Tibial artery (tissue), 4 donors: ENCODE results near the gene SPIC.

Experiments
- DNase-seq, 2 donors: peaks; one replicate each; pipeline ENCODE4 v3.0.0-alpha.2; 2019
- H3K27ac ChIP-seq, 2 donors: fragments of 200-600 bp; sonication (generic) in 1 of 2; 1 replicate in 1 of 2; 2 replicates in 1 of 2; pipeline ENCODE4 v1.5.1; 2018 to 2019; ENCODE audit warnings: mild to moderate bottlenecking in 1 of 2
- H3K27me3 ChIP-seq, 2 donors: fragments of 200-600 bp; sonication (generic) in 1 of 2; one replicate each; pipeline versions ENCODE4 v1.5.1 to v1.6.0; 2016 to 2019
- H3K36me3 ChIP-seq, 3 donors: fragments of 200-600 bp; sonication (generic) in 2 of 3; one replicate each; pipeline ENCODE4 v1.5.1; 2016 to 2019; ENCODE audit warnings: mild to moderate bottlenecking in 2 of 3
- H3K4me1 ChIP-seq, 4 donors: fragments of 200-600 bp; sonication (generic) in 2 of 4; 1 replicate in 3 of 4; 2 replicates in 1 of 4; pipeline ENCODE4 v1.5.1; 2016 to 2019
- H3K4me3 ChIP-seq, 2 donors: fragments of 200-600 bp; sonication (generic) in 1 of 2; 1 replicate in 1 of 2; 2 replicates in 1 of 2; pipeline ENCODE4 v1.5.1; 2018 to 2019; ENCODE audit warnings: mild to moderate bottlenecking in 2 of 2
- H3K9me3 ChIP-seq, 3 donors: fragments of 200-600 bp; sonication (generic) in 1 of 3; one replicate each; pipeline ENCODE4 v1.5.1; 2016 to 2019
- intact Hi-C: fragments of 100-400 bp; cut with DNase I; formaldehyde crosslinking; loops from one replicate; pipeline ENCODE4 v1.15.0; 2023; ENCODE audit warnings: low total_unique reads
- TF ChIP-seq, protein P1 (sequence below), 2 experiments: fragments of 200-600 bp in 1 of 2; fragments of 450-650 bp in 1 of 2; IDR thresholded peaks; one replicate each; pipeline ENCODE4 v1.5.1; 2017 to 2019; ENCODE audit warnings: antibody characterized with exemption in 2 of 2, mild to moderate bottlenecking in 1 of 2, moderate library complexity in 1 of 2

SPIC gene

DNA sequence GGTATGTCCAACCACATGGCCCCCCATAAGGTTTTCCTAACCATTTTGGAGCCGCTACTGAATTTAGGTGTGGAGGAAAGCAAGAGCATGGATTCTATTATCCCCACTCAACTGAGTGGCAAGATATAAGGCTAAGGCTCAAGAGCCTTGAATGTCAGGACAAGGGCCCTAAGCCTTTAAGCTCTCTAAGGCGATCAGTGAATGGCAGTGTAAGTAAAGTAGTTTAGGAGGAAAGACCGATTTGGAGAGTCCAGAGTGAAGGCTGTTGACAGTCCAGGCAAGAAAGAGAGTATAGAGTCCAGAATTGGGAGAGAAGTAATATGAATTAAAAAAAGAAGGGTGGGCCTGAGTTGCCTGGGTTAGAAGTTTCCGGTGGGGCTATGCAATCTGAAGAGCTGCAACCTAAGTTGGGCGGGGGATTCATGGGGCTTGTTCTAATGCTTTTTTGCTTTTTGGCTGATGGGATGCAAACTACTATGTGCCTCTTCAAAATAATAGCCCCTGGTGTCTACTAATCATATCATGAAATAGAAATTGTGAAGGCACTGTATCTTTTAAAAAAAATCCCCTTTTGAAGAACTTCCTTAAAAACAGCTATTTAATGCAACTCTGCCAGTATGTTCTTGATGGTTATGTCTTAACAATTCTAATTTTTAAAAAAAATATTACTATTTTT is at the start of gene SPIC:
SPIC (plus strand) TSS at position 626 of the 676 bp plus-strand sequence. CDS start 1,569 bp downstream, outside the sequence.
- H3K9me3 ChIP-seq = no peaks in the 10 kb centered on the region
- no peaks in the 10 kb centered on the region for H3K4me1 ChIP-seq
- no peaks in the 10 kb centered on the region for H3K27me3 ChIP-seq
- no peak for DNase-seq
- no peak within 1 kb of the TSS for H3K27ac ChIP-seq
- no peaks in the 10 kb centered on the region for H3K36me3 ChIP-seq
- no peak within 1 kb of the TSS for H3K4me3 ChIP-seq
- TF ChIP-seq, protein P1, sequence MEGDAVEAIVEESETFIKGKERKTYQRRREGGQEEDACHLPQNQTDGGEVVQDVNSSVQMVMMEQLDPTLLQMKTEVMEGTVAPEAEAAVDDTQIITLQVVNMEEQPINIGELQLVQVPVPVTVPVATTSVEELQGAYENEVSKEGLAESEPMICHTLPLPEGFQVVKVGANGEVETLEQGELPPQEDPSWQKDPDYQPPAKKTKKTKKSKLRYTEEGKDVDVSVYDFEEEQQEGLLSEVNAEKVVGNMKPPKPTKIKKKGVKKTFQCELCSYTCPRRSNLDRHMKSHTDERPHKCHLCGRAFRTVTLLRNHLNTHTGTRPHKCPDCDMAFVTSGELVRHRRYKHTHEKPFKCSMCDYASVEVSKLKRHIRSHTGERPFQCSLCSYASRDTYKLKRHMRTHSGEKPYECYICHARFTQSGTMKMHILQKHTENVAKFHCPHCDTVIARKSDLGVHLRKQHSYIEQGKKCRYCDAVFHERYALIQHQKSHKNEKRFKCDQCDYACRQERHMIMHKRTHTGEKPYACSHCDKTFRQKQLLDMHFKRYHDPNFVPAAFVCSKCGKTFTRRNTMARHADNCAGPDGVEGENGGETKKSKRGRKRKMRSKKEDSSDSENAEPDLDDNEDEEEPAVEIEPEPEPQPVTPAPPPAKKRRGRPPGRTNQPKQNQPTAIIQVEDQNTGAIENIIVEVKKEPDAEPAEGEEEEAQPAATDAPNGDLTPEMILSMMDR (IDR thresholded peaks at IDR 0.05) = no peak
- intact Hi-C loops = no loop called here

DNA sequence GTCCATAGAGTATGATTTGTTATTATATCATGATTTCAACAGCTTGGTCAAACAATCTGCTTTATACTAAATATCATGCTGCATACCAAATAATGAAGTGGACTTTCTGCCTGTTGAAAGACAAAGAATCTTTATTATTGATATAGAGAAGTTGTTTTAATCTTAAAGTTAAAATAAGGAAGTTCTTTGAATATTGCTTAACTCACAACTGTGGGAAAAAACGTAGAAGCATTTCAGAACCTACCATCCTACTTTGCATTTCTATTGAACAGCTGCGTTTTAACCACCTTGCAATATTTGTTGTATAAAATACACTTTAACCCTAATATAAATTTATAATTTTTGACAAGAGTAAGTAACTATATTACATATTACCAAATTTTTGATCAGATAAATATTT is 44.7 kb upstream of the SPIC start:
- Histone ChIP-seq H3K4me3 (no peak overlapping the region), H3K36me3 (no peaks in the 10 kb centered on the region), H3K27me3 (no peaks in the 10 kb centered on the region), H3K4me1 (no peaks in the 10 kb centered on the region), H3K27ac (no peak overlapping the region), H3K9me3 (no peaks in the 10 kb centered on the region)
- TF ChIP-seq, protein P1 (IDR thresholded peaks at IDR 0.05) = no peak
- intact Hi-C loops = no loop called here
- DNase-seq = no peak

GRCh38 chr12:101436136-101436535 is 39.0 kb upstream of the SPIC start:
- Histone ChIP-seq H3K27ac (no peak overlapping the region), H3K4me1 (no peaks in the 10 kb centered on the region), H3K9me3 (no peaks in the 10 kb centered on the region), H3K27me3 (no peaks in the 10 kb centered on the region), H3K4me3 (no peak overlapping the region), H3K36me3 (no peaks in the 10 kb centered on the region)
- intact Hi-C loops = no loop called here
- TF ChIP-seq, protein P1 (IDR thresholded peaks at IDR 0.05) = no peak
- no peak for DNase-seq

DNA sequence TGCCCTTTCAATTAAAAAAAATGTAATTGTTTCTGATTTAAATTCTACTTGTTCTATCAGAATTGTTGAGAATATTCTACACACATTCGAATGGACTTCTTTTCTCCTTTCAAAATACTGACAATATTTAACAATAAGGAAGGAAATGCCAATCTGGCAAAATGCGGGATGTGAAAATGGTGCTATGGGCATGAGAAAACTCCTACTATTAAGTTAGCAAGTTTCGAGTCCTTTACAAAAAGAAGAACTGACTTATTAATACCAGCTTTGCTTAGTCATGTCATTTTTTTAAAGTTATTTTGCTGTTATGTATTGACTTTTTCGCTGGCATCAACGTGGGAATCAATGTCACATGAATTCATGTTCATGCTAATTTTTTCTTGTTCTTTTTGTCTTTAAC is 35.9 kb upstream of the SPIC start:
- no peaks in the 10 kb centered on the region for H3K9me3 ChIP-seq
- TF ChIP-seq, protein P1 (IDR thresholded peaks at IDR 0.05) = no peak
- no peak overlapping the region for H3K4me3 ChIP-seq
- H3K27ac ChIP-seq = no peak overlapping the region
- intact Hi-C loops = no loop called here
- no peak for DNase-seq
- no peaks in the 10 kb centered on the region for H3K27me3 ChIP-seq
- no peaks in the 10 kb centered on the region for H3K4me1 ChIP-seq
- H3K36me3 ChIP-seq = no peaks in the 10 kb centered on the region

GRCh38 chr12:101441461-101442224 is 33.5 kb upstream of the SPIC start:
- TF ChIP-seq, protein P1 (IDR thresholded peaks at IDR 0.05) = no peak
- no peak for DNase-seq
- intact Hi-C loops = no loop called here
- Histone ChIP-seq H3K27ac (no peak overlapping the region), H3K9me3 (no peaks in the 10 kb centered on the region), H3K4me1 (no peaks in the 10 kb centered on the region), H3K27me3 (no peaks in the 10 kb centered on the region), H3K4me3 (no peak overlapping the region), H3K36me3 (no peaks in the 10 kb centered on the region)
